ENCODE measurements around the gene KPRP.
A peak's percentile ranks its signal among the peaks of the same experiment; 100 is the strongest.

KPRP gene

DNA sequence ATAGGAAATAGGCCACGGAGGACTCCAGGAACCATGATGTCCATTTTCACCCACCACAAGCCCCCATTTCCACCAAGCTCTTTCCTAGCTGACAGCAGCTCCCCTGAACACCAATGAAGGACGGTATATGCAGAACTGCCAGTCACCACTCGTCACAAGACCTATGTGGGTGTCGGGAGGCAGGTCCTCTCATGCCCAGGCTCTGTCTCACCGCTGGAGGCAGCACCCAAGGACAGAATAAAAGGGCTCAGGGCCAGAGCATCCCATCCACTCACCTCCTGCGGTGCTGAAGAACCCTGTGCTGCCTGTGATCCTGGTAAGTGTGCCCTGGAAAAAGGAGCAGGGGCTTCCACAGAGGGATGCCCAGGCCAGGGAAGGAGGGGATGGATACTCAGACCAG lies 17.1 kb downstream of the KPRP start, which contains the start of gene LCE1F:
Gene LCE1F (plus strand): TSS at position 266 of the 400 bp plus-strand sequence. CDS start 1,232 bp downstream, outside the sequence.
- no peak for DNase-seq (ENCODE audit: low spot score)

DNA sequence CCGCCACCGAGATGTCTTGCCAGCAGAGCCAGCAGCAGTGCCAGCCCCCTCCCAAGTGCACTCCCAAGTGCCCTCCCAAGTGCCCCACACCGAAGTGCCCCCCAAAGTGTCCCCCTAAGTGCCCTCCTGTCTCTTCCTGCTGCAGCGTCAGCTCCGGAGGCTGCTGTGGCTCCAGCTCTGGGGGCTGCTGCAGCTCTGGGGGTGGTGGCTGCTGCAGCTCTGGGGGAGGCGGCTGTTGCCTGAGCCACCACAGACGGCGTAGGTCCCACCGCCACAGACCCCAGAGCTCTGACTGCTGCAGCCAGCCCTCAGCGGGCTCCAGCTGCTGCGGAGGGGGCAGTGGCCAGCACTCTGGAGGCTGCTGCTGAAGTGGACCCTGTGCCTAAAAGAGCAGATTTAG lies 18.5 kb downstream of the KPRP start:
- DNase-seq (ENCODE audit: low spot score), result no peak

DNA sequence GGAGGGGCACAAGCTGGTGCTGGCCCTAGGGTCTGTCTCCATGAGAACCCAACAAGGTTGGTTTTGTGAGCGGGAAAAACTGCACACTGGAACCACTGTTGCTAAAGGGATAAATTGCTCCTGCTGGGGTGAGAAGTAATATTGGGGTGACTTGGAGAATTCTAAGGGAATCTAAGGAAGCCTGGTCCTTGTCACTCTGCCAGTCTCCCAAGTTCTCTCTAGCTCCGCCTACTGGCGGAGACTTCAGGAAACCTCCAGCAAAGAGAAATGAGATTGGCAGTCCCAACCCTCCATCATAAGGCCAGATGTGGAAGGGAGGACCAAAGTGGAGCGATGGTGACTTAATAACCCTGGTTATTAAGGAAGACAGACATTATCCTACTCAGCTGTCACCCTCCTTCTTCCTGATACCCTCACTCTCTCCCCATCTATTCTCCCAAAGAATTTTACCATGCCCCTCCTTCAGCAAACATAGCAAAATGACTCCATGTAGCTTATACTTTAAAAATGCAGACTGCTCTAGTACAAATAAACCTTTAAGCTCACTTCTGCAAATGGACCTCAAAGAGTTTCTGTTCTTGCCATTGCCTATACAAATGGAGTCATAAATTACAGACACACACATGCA lies 19.8 kb downstream of the KPRP start:
- peak; percentile 8 for DNase-seq (ENCODE audit: low spot score)

DNA sequence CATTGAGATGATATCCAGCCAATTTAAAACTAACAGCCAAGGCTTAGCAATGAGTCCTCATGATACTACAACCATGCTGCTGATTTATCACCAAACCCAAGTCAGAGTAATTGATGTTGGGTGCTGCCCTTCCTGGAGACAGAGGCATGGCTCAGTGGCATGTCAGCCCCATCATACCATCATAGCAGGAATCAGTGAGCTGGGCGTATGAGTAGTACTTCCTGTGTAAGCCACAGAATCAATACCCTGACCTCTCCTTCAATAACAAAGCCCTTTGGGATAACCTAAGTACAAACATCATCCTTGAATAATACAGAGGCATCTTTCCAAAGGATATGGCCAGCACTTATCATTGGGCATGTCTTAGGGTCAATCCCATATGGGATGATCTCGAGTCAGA lies 25.3 kb downstream of the KPRP start:
- no peak for DNase-seq (ENCODE audit: low spot score)

GRCh38 chr1:152786077-152786476 lies 28.3 kb downstream of the KPRP start, which contains the start of gene LCE1E:
TSS of gene LCE1E (plus strand) at chr1:152786257. CDS start at chr1:152787300, 1,043 bp downstream.
- no peak for DNase-seq (ENCODE audit: low spot score)

GRCh38 chr1:152795686-152796085 lies 37.9 kb downstream of the KPRP start:
- no peak for DNase-seq (ENCODE audit: low spot score)

DNA sequence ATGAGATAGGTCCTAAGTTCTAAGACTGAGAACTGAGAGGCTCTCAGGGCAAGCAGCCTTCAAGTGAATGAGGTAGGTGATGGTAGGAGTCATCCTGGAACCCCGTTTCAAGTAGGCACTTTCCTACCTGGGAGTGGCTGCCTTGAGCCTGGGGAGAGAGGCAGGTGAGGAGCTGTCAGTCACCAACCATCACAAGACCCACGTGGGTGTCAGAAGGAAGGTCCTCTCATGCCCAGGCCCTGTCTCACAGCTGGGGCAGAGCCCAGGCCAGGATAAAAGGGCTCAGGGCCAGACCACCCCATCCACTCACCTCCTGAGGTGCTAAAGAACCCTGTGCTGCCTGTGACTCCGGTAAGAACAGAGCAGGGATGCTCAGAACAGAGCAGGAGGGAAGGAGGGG lies 38.6 kb downstream of the KPRP start, which contains the start of gene LCE1D:
Gene LCE1D (plus strand): TSS at position 301 of the 400 bp plus-strand sequence. CDS start 1,074 bp downstream, outside the sequence.
- no peak for DNase-seq (ENCODE audit: low spot score)

- no peak for DNase-seq (ENCODE audit: low spot score)
Measured at GRCh38 chr1:152801333-152801732, 43.5 kb downstream of the KPRP start.

DNA sequence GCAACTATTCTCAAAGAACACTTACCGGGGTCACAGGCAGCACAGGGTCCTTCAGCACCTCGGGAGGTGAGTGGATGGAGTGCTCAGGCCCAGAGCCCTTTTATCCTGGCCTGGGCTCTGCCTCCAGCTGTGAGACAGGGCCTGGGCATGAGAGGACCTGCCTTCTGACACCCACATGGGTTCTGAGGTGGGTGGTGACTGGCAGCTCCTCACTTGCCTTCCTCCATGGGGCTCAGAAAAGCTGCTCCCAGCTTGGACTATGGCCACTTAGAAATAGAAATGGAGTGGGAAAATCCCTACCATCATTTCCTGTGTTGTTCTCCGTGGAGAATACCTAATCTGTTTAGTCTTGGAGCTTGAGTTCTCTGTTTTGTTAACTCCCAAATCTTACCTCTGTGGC lies 48.8 kb downstream of the KPRP start, which contains the start of gene LCE1C:
Gene LCE1C (minus strand): TSS at position 76 of the 400 bp plus-strand sequence. CDS start 1,173 bp downstream, outside the sequence.
- DNase-seq (ENCODE audit: low spot score), result no peak

GRCh38 chr1:152811050-152811449 lies 53.2 kb downstream of the KPRP start:
- no peak for DNase-seq (ENCODE audit: low spot score)
